Measurements from ENCODE around the gene CLDN1. TPM values are rescaled to one million over a fixed set of nuclear protein-coding genes. Genes with fewer than 3 reads are reported as not detected.

The CLDN1 gene
- polyA plus RNA-seq, 1 donor from 2014 or later: 1.3 TPM

GRCh38 chr3:190326930-190327329 is 4.7 kb upstream of the CLDN1 start:
- Histone ChIP-seq H3F3A (ENCODE audit: insufficient read depth, low read length, poor library complexity, severe bottlenecking) (no peaks in the 10 kb centered on the region), H2AFZ (ENCODE audit: low read depth, low read length) (no peak overlapping the region)

GRCh38 chr3:190326361-190326760 is 4.1 kb upstream of the CLDN1 start:
- no peak overlapping the region for H3K9ac ChIP-seq (ENCODE audit: low read length)
- no peaks in the 10 kb centered on the region for H4K20me1 ChIP-seq (ENCODE audit: insufficient read depth)
- no peak overlapping the region for H2AFZ ChIP-seq (ENCODE audit: low read depth, low read length)
- no peaks in the 10 kb centered on the region for H3F3A ChIP-seq (ENCODE audit: insufficient read depth, low read length, poor library complexity, severe bottlenecking)
- no peak overlapping the region for H3K4me2 ChIP-seq (ENCODE audit: low read length)
- no peak overlapping the region for H3K27ac ChIP-seq (ENCODE audit: low read length)
- no peaks in the 10 kb centered on the region for H3K9me2 ChIP-seq (ENCODE audit: insufficient read depth, low read length)
- H3K4me3 ChIP-seq (ENCODE audit: low read length): no peak overlapping the region
- TF ChIP-seq MXI1 (conservative IDR thresholded peaks at IDR 0.05; ENCODE audit: poor library complexity, severe bottlenecking) (no peak), SMC3 (conservative IDR thresholded peaks at IDR 0.05; ENCODE audit: poor library complexity) (no peak), POLR2AphosphoS5 (IDR thresholded peaks at IDR 0.05) (no peak), EP300 (conservative IDR thresholded peaks at IDR 0.05; ENCODE audit: poor library complexity, severe bottlenecking) (no peak), TAF1 (IDR thresholded peaks at IDR 0.05; ENCODE audit: low read depth) (no peak), RAD21 (conservative IDR thresholded peaks at IDR 0.05) (no peak), EZH2 (IDR thresholded peaks at IDR 0.05; ENCODE audit: borderline replicate concordance, insufficient read depth, low read length, poor library complexity, severe bottlenecking) (no peak)
- TF ChIP-seq, protein P1, sequence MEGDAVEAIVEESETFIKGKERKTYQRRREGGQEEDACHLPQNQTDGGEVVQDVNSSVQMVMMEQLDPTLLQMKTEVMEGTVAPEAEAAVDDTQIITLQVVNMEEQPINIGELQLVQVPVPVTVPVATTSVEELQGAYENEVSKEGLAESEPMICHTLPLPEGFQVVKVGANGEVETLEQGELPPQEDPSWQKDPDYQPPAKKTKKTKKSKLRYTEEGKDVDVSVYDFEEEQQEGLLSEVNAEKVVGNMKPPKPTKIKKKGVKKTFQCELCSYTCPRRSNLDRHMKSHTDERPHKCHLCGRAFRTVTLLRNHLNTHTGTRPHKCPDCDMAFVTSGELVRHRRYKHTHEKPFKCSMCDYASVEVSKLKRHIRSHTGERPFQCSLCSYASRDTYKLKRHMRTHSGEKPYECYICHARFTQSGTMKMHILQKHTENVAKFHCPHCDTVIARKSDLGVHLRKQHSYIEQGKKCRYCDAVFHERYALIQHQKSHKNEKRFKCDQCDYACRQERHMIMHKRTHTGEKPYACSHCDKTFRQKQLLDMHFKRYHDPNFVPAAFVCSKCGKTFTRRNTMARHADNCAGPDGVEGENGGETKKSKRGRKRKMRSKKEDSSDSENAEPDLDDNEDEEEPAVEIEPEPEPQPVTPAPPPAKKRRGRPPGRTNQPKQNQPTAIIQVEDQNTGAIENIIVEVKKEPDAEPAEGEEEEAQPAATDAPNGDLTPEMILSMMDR (IDR thresholded peaks at IDR 0.05; ENCODE audit: poor library complexity, severe bottlenecking): no peak
- TF ChIP-seq, protein P2, sequence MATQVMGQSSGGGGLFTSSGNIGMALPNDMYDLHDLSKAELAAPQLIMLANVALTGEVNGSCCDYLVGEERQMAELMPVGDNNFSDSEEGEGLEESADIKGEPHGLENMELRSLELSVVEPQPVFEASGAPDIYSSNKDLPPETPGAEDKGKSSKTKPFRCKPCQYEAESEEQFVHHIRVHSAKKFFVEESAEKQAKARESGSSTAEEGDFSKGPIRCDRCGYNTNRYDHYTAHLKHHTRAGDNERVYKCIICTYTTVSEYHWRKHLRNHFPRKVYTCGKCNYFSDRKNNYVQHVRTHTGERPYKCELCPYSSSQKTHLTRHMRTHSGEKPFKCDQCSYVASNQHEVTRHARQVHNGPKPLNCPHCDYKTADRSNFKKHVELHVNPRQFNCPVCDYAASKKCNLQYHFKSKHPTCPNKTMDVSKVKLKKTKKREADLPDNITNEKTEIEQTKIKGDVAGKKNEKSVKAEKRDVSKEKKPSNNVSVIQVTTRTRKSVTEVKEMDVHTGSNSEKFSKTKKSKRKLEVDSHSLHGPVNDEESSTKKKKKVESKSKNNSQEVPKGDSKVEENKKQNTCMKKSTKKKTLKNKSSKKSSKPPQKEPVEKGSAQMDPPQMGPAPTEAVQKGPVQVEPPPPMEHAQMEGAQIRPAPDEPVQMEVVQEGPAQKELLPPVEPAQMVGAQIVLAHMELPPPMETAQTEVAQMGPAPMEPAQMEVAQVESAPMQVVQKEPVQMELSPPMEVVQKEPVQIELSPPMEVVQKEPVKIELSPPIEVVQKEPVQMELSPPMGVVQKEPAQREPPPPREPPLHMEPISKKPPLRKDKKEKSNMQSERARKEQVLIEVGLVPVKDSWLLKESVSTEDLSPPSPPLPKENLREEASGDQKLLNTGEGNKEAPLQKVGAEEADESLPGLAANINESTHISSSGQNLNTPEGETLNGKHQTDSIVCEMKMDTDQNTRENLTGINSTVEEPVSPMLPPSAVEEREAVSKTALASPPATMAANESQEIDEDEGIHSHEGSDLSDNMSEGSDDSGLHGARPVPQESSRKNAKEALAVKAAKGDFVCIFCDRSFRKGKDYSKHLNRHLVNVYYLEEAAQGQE (IDR thresholded peaks at IDR 0.05; ENCODE audit: borderline replicate concordance): no peak
- H3K79me2 ChIP-seq (replicated peaks; ENCODE audit: insufficient read depth, low read length): no peaks in the 10 kb centered on the region
- H3K9me3 ChIP-seq (ENCODE audit: low read length): no peaks in the 10 kb centered on the region
- H3K36me3 ChIP-seq (ENCODE audit: insufficient read depth, low read length): no peaks in the 10 kb centered on the region
- H3K27me3 ChIP-seq (ENCODE audit: insufficient read depth, low read depth, low read length): peaks cover 15% of the 10 kb centered on the region

More at GRCh38 chr3:190326930-190327329, 4.7 kb upstream of the CLDN1 start:
- H3K36me3 ChIP-seq (ENCODE audit: insufficient read depth, low read length): no peaks in the 10 kb centered on the region
- H3K27ac ChIP-seq (ENCODE audit: low read length): no peak overlapping the region
- H3K9me3 ChIP-seq (ENCODE audit: low read length): no peaks in the 10 kb centered on the region
- H4K20me1 ChIP-seq (ENCODE audit: insufficient read depth): no peaks in the 10 kb centered on the region
- H3K4me3 ChIP-seq (ENCODE audit: low read length): no peak overlapping the region
- TF ChIP-seq EP300 (conservative IDR thresholded peaks at IDR 0.05; ENCODE audit: poor library complexity, severe bottlenecking) (no peak), RAD21 (conservative IDR thresholded peaks at IDR 0.05) (no peak), MXI1 (conservative IDR thresholded peaks at IDR 0.05; ENCODE audit: poor library complexity, severe bottlenecking) (no peak), POLR2AphosphoS5 (IDR thresholded peaks at IDR 0.05) (no peak), TAF1 (IDR thresholded peaks at IDR 0.05; ENCODE audit: low read depth) (no peak), EZH2 (IDR thresholded peaks at IDR 0.05; ENCODE audit: borderline replicate concordance, insufficient read depth, low read length, poor library complexity, severe bottlenecking) (no peak), SMC3 (conservative IDR thresholded peaks at IDR 0.05; ENCODE audit: poor library complexity) (no peak)
- TF ChIP-seq, protein P1 (IDR thresholded peaks at IDR 0.05; ENCODE audit: poor library complexity, severe bottlenecking): no peak
- TF ChIP-seq, protein P2 (IDR thresholded peaks at IDR 0.05; ENCODE audit: borderline replicate concordance): no peak
- no peaks in the 10 kb centered on the region for H3K79me2 ChIP-seq (replicated peaks; ENCODE audit: insufficient read depth, low read length)
- H3K4me2 ChIP-seq (ENCODE audit: low read length): no peak overlapping the region
- H3K9ac ChIP-seq (ENCODE audit: low read length): no peak overlapping the region
- H3K9me2 ChIP-seq (ENCODE audit: insufficient read depth, low read length): no peaks in the 10 kb centered on the region
- peaks cover 9% of the 10 kb centered on the region for H3K27me3 ChIP-seq (ENCODE audit: insufficient read depth, low read depth, low read length)
